T-helper 2 cell treated with Interferon-gamma antibody and Interleukin-4, amounts not matched to agents 5 μg/mL and 100 μg/mL, for 36 hours (primary cell): ENCODE measurements around the gene MRPL38.
A peak's percentile ranks its signal among the peaks of the same experiment; 100 is the strongest.

Experiments used
- DNase-seq: peaks from one replicate; pipeline ENCODE4 v3.0.0; 2021; ENCODE audit warnings: low spot score
- H3K27ac Mint-ChIP-seq: one replicate; pipeline ENCODE4 v1.8.0; 2021; ENCODE audit warnings: mild to moderate bottlenecking, mixed read lengths
- H3K27me3 Mint-ChIP-seq: one replicate; pipeline ENCODE4 v1.8.0; 2021; ENCODE audit warnings: low read depth, mixed read lengths
- H3K36me3 Mint-ChIP-seq: one replicate; pipeline ENCODE4 v1.8.0; 2021; ENCODE audit warnings: low read depth, mixed read lengths
- H3K4me1 Mint-ChIP-seq: one replicate; pipeline ENCODE4 v1.8.0; 2021; ENCODE audit warnings: low read depth, mixed read lengths
- H3K4me3 Mint-ChIP-seq: one replicate; pipeline ENCODE4 v1.8.0; 2022; ENCODE audit warnings: mild to moderate bottlenecking, moderate library complexity, mixed read lengths
- H3K9me3 Mint-ChIP-seq: one replicate; pipeline ENCODE4 v1.8.0; 2021; ENCODE audit warnings: mixed read lengths

The MRPL38 gene

DNA sequence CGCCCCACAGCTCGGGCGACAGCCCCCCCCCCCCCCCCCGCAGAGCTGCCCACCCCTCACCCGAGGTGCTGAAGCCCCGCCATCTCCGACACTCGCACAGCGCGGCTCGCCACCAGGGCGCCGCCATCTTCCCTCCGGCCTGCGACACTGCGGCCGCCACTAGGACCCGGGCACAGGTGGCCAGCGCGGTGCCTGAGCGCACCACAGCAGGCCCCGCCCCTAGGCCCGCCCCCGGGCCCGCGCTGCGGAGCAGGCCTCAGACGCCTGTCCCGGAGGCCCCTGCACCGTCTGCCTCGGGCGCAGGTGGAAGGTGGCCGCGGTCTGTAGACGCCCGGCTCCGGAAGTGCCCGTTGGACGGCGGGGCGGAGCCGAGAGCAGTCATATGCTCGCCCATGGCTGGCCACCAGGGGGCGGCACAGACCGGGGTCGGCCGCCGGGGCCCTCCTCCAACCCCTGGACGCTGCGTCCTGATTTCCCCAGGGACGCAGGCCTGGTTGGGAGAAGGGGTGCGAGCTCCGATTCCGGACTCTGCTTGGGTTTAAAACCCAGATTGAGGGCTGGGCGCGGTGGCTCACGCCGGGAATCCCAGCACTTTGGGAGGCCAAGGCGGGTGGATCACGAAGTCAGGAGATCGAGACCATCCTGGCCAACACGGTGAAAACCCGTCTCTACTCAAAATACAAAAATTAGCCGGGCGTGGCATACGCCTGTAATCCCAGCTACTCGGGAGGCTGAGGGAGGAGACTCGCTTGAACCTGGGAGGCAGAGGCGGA, at the start of gene MRPL38:
TSS of gene MRPL38 (minus strand) at position 136 of the 773 bp plus-strand sequence. CDS start at position 127, 9 bp downstream.
- peaks cover 11% of the 10 kb centered on the region for H3K36me3 Mint-ChIP-seq
- no peaks in the 10 kb centered on the region for H3K9me3 Mint-ChIP-seq
- H3K27me3 Mint-ChIP-seq = no peaks in the 10 kb centered on the region
- peaks cover 16% of the 10 kb centered on the region for H3K4me1 Mint-ChIP-seq
- peak; percentile 98 for DNase-seq
- H3K4me3 Mint-ChIP-seq = peak within 1 kb of the TSS; percentile 96
- peak within 1 kb of the TSS; percentile 88 for H3K27ac Mint-ChIP-seq

DNA sequence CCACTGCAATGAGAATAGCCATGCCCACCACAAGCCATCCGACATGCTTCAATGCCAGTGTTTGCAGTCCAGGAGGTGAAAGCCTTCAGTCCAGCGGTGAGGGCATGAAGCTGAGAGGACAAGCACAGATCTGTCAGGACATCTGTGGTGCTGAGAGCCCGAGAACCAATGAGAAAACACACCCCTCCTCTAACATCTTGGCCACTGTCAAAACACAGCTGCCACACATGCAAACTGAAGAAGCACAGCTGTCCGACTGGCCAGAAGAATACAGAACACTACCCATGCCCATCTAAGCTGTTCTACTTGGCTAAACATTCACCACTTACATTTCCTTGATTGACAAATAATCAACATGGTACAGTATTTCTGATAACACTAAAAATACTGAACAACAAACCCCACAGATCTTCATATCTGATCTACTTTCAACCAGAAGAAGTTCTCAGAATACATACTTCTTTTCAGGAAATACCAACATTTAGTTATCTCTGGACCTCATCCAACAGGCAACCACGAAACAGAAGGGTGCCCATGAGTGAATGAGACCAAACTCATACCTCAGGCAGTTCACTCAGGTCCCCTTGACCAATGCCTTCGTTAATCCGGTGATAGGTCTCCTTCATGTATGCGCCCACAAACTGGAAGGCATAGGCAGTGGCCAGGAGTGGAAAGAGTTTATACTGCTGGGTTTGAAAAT, 46.3 kb upstream of the MRPL38 start:
- no peaks in the 10 kb centered on the region for H3K27me3 Mint-ChIP-seq
- H3K4me3 Mint-ChIP-seq = peak overlapping the region; percentile 65
- peak; percentile 10 for DNase-seq
- peaks cover 22% of the 10 kb centered on the region for H3K4me1 Mint-ChIP-seq
- peaks cover 41% of the 10 kb centered on the region for H3K36me3 Mint-ChIP-seq
- no peaks in the 10 kb centered on the region for H3K9me3 Mint-ChIP-seq
- H3K27ac Mint-ChIP-seq = peak overlapping the region; percentile 79

DNA sequence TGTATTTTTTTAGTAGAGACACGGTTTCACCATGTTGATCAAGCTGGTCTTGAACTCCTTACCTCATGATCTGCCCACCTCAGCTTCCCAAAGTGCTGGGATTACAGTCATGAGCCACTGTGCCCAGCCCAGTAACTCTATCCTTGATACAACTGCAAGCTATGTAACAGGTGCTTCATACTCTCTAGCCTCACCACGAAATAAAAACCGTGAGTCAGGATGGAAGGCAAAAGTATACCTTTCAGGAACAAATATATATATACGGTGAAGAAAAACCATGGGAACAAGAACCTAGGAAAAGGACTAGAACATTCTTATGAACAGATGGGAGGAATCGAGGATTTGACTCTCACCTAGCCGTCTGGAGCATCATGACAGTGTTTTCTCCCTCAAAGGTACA, 45.7 kb upstream of the MRPL38 start:
- no peak for DNase-seq
- no peak overlapping the region for H3K27ac Mint-ChIP-seq
- peaks cover 22% of the 10 kb centered on the region for H3K4me1 Mint-ChIP-seq
- peaks cover 37% of the 10 kb centered on the region for H3K36me3 Mint-ChIP-seq
- peak overlapping the region; percentile 65 for H3K4me3 Mint-ChIP-seq
- no peaks in the 10 kb centered on the region for H3K27me3 Mint-ChIP-seq
- no peaks in the 10 kb centered on the region for H3K9me3 Mint-ChIP-seq

DNA sequence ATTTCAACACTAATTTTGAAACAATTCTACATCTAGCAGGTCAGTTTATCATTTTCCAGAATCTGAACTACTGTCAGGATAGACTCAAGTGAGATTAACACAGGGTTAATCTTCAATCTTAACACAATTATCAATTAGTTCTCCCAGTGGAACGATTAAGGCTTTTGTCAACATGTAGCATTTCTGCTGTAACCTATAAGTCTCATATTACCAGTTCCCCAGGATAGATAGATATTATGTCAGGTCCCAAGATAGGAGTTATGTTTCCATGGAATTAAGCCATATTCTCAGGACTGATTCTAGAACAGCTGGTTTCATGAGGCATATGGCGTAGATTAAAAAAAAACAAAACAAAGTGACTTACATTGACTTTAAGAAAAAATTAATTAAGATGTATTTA, 40.5 kb upstream of the MRPL38 start:
- DNase-seq = no peak
- Mint-ChIP-seq H3K27me3 (no peaks in the 10 kb centered on the region), H3K4me3 (no peak overlapping the region), H3K4me1 (peaks cover 15% of the 10 kb centered on the region), H3K36me3 (peaks cover 18% of the 10 kb centered on the region), H3K27ac (no peak overlapping the region), H3K9me3 (no peaks in the 10 kb centered on the region)

DNA sequence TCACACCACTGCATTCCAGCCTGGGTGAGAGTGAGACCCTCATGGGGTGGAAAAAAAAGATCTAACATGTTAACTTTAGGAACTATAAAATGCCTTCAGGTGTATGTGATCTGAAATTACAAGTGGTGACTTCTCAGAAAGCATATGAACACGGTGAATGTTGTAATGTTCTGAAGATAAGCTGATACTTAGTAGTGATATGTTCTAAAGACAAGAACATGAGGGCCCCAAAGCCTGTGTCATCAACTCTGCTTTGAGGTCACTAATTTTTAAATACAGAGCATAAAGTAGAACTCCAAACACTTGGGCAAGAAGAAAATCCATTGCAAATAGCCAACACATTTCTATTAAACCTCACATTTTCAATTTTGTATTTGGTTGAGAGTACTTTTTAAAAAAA, 38.8 kb upstream of the MRPL38 start:
- Mint-ChIP-seq H3K4me3 (no peak overlapping the region), H3K4me1 (peaks cover 12% of the 10 kb centered on the region), H3K9me3 (no peaks in the 10 kb centered on the region), H3K27ac (no peak overlapping the region), H3K27me3 (no peaks in the 10 kb centered on the region), H3K36me3 (peaks cover 7% of the 10 kb centered on the region)
- DNase-seq = no peak

DNA sequence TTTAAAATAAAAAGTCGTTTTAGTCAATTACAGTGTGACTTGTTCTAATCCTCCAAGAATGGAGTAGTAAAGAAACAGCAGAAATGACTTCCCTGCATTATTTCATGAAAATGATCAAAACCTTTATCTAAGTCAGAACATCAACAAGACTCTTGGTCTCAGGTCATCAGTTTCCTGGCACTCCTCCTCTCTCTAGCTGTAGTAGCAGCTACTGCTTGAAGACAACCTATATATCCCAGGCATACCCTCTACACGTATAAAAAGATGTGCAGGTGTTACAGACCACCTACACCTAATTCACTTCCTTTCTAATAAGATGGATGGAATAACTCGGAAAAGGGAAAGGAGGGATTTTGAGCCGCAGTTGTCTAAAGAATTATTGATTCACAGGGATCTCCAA, 37.8 kb upstream of the MRPL38 start:
- H3K27ac Mint-ChIP-seq = no peak overlapping the region

DNA sequence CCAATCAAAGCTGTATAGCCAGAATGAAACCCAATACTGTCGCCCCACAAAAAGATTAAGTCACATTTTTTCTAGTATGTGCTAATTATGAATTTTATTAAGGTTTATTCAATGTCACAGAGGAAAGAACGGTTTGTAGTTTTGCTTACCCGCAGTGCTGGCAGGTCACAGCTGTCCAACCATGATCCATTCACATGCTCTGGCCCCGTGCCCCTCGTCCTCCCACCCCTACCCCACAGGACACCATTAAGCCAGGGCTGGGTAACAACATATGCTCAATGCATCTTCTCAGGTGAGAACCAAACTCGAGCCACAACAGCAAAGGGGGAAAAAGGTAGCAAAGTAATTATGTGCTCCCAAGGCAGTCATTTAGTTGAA, 36.7 kb upstream of the MRPL38 start:
- H3K4me3 Mint-ChIP-seq = peak overlapping the region; percentile 87
- H3K27ac Mint-ChIP-seq = peak overlapping the region; percentile 71
- DNase-seq = no peak
- H3K4me1 Mint-ChIP-seq = peaks cover 12% of the 10 kb centered on the region
- H3K9me3 Mint-ChIP-seq = no peaks in the 10 kb centered on the region
- H3K36me3 Mint-ChIP-seq = no peaks in the 10 kb centered on the region
- no peaks in the 10 kb centered on the region for H3K27me3 Mint-ChIP-seq

More for the DNA sequence above, 37.8 kb upstream of the MRPL38 start:
- Mint-ChIP-seq H3K4me1 (peaks cover 12% of the 10 kb centered on the region), H3K36me3 (peaks cover 2% of the 10 kb centered on the region), H3K4me3 (no peak overlapping the region), H3K27me3 (no peaks in the 10 kb centered on the region), H3K9me3 (no peaks in the 10 kb centered on the region)
- no peak for DNase-seq

DNA sequence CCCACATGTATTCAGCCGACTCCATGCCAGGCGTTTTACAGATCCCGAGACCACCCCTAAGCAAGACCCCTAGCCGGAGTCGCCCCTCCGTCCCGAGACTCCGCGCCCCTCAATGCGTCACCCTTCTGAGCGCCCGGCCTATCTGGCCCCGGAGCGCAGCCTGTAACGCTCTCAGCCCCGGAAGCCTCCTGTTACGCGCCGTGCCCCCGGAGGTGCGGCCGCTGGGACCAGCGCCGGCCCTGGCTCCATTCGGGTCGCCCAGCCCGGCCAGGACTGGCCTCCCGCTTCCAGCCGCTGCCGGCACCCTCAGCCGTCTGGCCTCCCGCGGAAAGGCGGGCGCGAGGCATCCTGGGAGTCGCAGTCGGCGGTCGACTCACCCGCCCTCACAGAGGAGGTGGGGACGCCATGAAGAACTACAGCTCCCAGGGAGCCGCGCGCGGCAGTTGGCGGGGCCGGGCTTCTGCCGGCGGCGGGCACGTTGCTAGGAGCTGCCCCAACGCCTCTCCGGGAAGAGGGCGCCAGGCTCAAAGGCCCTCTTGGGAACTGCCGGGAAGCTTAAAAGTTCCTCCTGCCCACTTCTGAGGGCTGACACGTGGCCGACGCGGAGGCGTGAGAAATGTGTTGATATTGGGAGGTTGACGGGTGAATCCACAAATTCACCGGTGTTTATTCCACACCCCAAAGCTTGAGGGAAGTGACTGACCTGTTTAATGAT, 36.2 kb upstream of the MRPL38 start, which contains the start of gene FBF1:
TSS of gene FBF1 (minus strand) at position 316 of the 715 bp plus-strand sequence. CDS start 2,893 bp downstream, outside the sequence.
- no peaks in the 10 kb centered on the region for H3K9me3 Mint-ChIP-seq
- peaks cover 12% of the 10 kb centered on the region for H3K4me1 Mint-ChIP-seq
- DNase-seq = peak; percentile 91
- H3K27me3 Mint-ChIP-seq = no peaks in the 10 kb centered on the region
- peak within 1 kb of the TSS; percentile 87 for H3K4me3 Mint-ChIP-seq
- H3K36me3 Mint-ChIP-seq = no peaks in the 10 kb centered on the region
- peak within 1 kb of the TSS; percentile 80 for H3K27ac Mint-ChIP-seq

DNA sequence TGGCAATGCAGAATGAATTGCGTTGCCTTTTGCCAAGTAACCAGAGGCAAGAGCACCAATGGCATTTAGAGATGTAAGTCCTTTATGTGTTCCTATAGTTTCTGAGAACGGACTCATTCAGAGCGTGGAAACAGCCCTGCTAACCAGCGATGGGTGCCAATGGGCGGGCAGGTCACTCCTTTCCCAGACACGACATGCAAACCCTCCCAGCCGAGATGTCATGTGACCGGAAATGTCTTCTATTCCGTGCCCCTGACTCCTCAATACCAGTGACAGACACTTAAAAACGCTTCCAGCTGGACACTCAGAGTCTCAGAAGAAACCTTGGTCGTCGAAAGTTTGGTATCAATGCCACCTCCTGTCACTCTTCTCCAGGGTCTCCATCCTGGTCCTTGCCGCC, 33.0 kb upstream of the MRPL38 start:
- no peak overlapping the region for H3K4me3 Mint-ChIP-seq
- H3K9me3 Mint-ChIP-seq = no peaks in the 10 kb centered on the region
- no peak overlapping the region for H3K27ac Mint-ChIP-seq
- peaks cover 12% of the 10 kb centered on the region for H3K4me1 Mint-ChIP-seq
- no peaks in the 10 kb centered on the region for H3K27me3 Mint-ChIP-seq
- no peak for DNase-seq
- no peaks in the 10 kb centered on the region for H3K36me3 Mint-ChIP-seq

DNA sequence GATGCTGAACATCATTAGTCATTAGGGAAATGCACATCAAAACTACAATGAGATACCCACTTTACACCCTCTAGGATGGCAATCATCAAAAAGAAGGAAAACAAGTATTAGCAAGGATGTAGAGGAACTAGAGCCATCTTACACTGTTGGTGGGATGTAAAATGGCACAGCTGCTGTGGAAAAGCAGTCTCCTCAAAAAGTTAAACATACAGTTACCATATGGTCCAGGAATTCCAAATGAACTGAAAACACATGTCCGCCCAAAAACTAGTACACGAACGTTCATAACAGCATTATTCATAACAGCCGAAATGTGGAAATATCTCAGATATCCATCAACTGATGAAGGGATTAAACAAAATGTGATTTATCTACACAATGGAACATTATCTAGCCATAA, 29.1 kb upstream of the MRPL38 start:
- no peaks in the 10 kb centered on the region for H3K4me1 Mint-ChIP-seq
- no peaks in the 10 kb centered on the region for H3K36me3 Mint-ChIP-seq
- H3K9me3 Mint-ChIP-seq = no peaks in the 10 kb centered on the region
- no peak overlapping the region for H3K4me3 Mint-ChIP-seq
- DNase-seq = no peak
- H3K27me3 Mint-ChIP-seq = no peaks in the 10 kb centered on the region
- no peak overlapping the region for H3K27ac Mint-ChIP-seq

DNA sequence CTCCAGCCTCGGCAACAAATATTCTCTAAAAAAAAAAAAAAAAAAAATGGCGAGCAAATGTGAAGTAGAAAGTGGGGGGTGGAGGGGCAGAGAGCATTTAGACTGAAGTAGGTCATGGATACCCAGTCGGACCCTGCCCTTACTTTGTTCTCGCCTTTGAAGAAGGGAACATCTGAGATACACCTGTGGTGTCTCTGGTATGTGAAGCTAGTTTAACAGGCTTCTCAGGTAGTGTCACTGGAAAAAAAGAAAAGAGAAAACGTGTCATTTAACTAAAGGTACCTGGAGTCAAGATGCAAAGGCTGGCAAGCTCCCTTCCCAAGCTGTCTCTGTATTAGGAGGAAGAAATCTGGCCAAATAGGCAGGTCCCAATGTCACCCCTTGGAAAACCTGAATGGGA, 28.2 kb upstream of the MRPL38 start:
- Mint-ChIP-seq H3K9me3 (no peaks in the 10 kb centered on the region), H3K27me3 (no peaks in the 10 kb centered on the region), H3K27ac (no peak overlapping the region), H3K4me1 (no peaks in the 10 kb centered on the region), H3K4me3 (no peak overlapping the region), H3K36me3 (no peaks in the 10 kb centered on the region)
- DNase-seq = no peak

DNA sequence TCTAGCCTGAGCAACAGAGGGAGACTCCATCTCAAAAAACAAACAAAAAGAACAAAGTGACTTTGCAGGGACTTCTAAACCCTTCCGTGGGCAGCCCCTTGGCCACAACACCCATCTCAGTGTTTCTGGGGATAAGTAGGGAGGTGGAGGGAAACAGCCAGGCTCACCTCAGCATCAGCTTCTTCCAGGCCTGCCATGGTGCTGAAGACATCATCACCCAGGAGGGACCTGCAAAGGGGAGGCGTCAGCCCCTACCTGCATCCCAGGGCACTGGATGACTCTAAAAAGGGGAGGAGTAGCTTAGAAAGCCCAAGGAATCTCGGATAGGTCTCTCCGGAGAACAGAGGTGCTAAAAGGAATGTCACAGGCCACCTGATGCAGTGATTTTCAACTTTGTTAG, 26.4 kb upstream of the MRPL38 start:
- H3K4me3 Mint-ChIP-seq = no peak overlapping the region
- DNase-seq = no peak
- H3K27me3 Mint-ChIP-seq = no peaks in the 10 kb centered on the region
- no peaks in the 10 kb centered on the region for H3K4me1 Mint-ChIP-seq
- H3K9me3 Mint-ChIP-seq = no peaks in the 10 kb centered on the region
- no peak overlapping the region for H3K27ac Mint-ChIP-seq
- H3K36me3 Mint-ChIP-seq = no peaks in the 10 kb centered on the region

DNA sequence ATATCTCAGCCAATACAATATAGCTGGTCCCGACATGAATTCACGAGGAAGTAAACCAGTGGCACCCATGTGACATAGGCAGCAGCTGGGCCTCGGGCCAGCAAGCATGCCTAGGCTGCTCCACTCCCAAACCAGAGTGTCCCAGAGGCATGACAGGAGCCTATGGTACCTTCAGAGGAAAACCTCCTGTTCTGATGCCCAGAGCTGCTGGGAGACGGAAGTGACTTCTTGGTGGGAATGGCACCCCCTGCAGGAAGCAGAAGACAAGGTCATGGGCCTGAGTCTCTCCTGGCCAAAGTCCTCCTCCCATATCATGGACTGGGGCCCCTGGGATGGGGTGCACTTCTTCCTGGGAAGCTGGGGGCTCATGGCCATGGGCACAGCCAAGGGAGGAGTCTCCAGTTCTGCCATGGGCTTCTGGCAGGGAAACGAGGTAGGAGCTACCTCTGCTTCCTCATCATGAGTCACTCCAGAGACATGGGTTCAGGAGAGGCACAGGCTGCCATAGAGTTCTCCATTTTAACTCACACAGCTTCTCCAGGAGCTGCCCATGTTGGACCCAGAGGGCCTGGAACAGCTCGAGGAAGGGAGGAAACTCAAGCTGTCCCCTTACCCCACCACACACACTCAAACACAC, 22.7 kb upstream of the MRPL38 start:
- Mint-ChIP-seq H3K27me3 (no peaks in the 10 kb centered on the region), H3K36me3 (no peaks in the 10 kb centered on the region), H3K4me1 (no peaks in the 10 kb centered on the region), H3K9me3 (no peaks in the 10 kb centered on the region), H3K27ac (no peak overlapping the region), H3K4me3 (no peak overlapping the region)
- no peak for DNase-seq

DNA sequence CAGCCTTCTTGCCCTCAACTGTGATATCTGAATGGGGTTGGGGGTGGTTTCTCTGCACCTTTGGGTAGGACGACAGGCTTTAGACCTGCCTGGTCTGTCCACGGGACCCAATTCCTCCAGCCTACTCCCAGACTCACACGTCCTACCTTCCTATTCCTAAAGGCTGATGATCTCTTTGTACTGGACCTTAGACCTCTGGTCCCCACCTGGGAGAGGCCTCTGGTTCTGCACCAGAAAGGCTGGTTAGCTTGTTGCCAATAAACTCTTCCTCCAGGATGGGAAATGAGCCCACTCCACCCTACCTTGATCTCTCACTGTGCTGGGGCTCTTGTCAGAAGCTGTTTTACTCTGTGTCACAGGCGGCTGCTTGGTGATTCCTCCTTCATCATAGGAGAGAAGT, 21.8 kb upstream of the MRPL38 start:
- H3K27ac Mint-ChIP-seq = no peak overlapping the region
- no peak for DNase-seq
- no peaks in the 10 kb centered on the region for H3K9me3 Mint-ChIP-seq
- H3K36me3 Mint-ChIP-seq = no peaks in the 10 kb centered on the region
- no peaks in the 10 kb centered on the region for H3K4me1 Mint-ChIP-seq
- no peak overlapping the region for H3K4me3 Mint-ChIP-seq
- H3K27me3 Mint-ChIP-seq = no peaks in the 10 kb centered on the region
